KMS-11 (cell line): ENCODE results near the gene PTH1R.

Experiments used
- H2AFZ ChIP-seq: fragments of 200-600 bp; sonication (generic); 2 replicates; pipeline ENCODE4 v1.6.1; 2016; ENCODE audit warnings: antibody characterized with exemption, mixed run types, low read depth
- H3K27ac ChIP-seq: fragments of 200-600 bp; sonication (generic); 2 replicates; pipeline ENCODE4 v1.6.1; 2016; ENCODE audit warnings: mild to moderate bottlenecking, mixed run types
- H3K27me3 ChIP-seq: fragments of 200-600 bp; sonication (generic); 2 replicates; pipeline ENCODE4 v1.6.1; 2017; ENCODE audit warnings: mild to moderate bottlenecking, low read depth, mixed run types, moderate library complexity; ENCODE audit not compliant: insufficient read depth
- H3K36me3 ChIP-seq: fragments of 200-600 bp; sonication (generic); 2 replicates; pipeline ENCODE4 v1.6.1; 2017; ENCODE audit warnings: mild to moderate bottlenecking, mixed run types; ENCODE audit not compliant: insufficient read depth
- H3K4me1 ChIP-seq: fragments of 200-600 bp; sonication (generic); 2 replicates; pipeline ENCODE4 v1.6.1; 2016; ENCODE audit warnings: mild to moderate bottlenecking, low read depth, mixed run types; ENCODE audit not compliant: poor library complexity, severe bottlenecking
- H3K4me2 ChIP-seq: fragments of 200-600 bp; sonication (generic); 2 replicates; pipeline ENCODE4 v1.7.0; 2016; ENCODE audit warnings: mild to moderate bottlenecking, mixed run types
- H3K4me3 ChIP-seq: fragments of 200-600 bp; sonication (generic); IDR thresholded peaks from 2 replicates; pipeline ENCODE4 v1.6.1; 2017; ENCODE audit warnings: low read depth, low read length, mixed read lengths; ENCODE audit not compliant: insufficient read depth
- H3K79me2 ChIP-seq: fragments of 200-600 bp; sonication (generic); 2 replicates; pipeline ENCODE4 v1.6.1; 2016; ENCODE audit warnings: low read depth, mixed run types; ENCODE audit not compliant: insufficient read depth
- H3K9ac ChIP-seq: fragments of 200-600 bp; sonication (generic); 2 replicates; pipeline ENCODE4 v1.6.1; 2016; ENCODE audit warnings: mild to moderate bottlenecking, mixed run types
- H4K20me1 ChIP-seq: fragments of 200-600 bp; sonication (generic); 2 replicates; pipeline ENCODE4 v1.6.1; 2016; ENCODE audit warnings: mild to moderate bottlenecking, mixed run types; ENCODE audit not compliant: insufficient read depth
- TF ChIP-seq, protein P1 (sequence below): fragments of 200-600 bp; sonication (generic); conservative IDR thresholded peaks from 2 replicates; pipeline ENCODE4 v1.6.1; 2017; ENCODE audit warnings: low read depth, mild to moderate bottlenecking, antibody characterized with exemption, low read length, moderate library complexity, mixed read lengths

The PTH1R gene

GRCh38 chr3:46853441-46854415, 23.8 kb upstream of the PTH1R start:
- H3K4me2 ChIP-seq: no peak overlapping the region
- no peaks in the 10 kb centered on the region for H3K4me1 ChIP-seq
- H3K9ac ChIP-seq: no peak overlapping the region
- H3K4me3 ChIP-seq: no peak overlapping the region
- no peaks in the 10 kb centered on the region for H3K36me3 ChIP-seq
- H3K27ac ChIP-seq: no peak overlapping the region
- no peaks in the 10 kb centered on the region for H3K27me3 ChIP-seq
- no peaks in the 10 kb centered on the region for H4K20me1 ChIP-seq
- TF ChIP-seq, protein P1, sequence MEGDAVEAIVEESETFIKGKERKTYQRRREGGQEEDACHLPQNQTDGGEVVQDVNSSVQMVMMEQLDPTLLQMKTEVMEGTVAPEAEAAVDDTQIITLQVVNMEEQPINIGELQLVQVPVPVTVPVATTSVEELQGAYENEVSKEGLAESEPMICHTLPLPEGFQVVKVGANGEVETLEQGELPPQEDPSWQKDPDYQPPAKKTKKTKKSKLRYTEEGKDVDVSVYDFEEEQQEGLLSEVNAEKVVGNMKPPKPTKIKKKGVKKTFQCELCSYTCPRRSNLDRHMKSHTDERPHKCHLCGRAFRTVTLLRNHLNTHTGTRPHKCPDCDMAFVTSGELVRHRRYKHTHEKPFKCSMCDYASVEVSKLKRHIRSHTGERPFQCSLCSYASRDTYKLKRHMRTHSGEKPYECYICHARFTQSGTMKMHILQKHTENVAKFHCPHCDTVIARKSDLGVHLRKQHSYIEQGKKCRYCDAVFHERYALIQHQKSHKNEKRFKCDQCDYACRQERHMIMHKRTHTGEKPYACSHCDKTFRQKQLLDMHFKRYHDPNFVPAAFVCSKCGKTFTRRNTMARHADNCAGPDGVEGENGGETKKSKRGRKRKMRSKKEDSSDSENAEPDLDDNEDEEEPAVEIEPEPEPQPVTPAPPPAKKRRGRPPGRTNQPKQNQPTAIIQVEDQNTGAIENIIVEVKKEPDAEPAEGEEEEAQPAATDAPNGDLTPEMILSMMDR: no peak
- no peak overlapping the region for H2AFZ ChIP-seq
- no peaks in the 10 kb centered on the region for H3K79me2 ChIP-seq

- Histone ChIP-seq H3K9ac (no peak overlapping the region), H3K27ac (no peak overlapping the region), H3K79me2 (no peaks in the 10 kb centered on the region), H3K4me1 (no peaks in the 10 kb centered on the region), H3K27me3 (no peaks in the 10 kb centered on the region), H3K36me3 (no peaks in the 10 kb centered on the region), H3K4me2 (no peak overlapping the region), H2AFZ (no peak overlapping the region), H4K20me1 (no peaks in the 10 kb centered on the region), H3K4me3 (no peak overlapping the region)
- TF ChIP-seq, protein P1: no peak
Observed at GRCh38 chr3:46854555-46854991, 22.9 kb upstream of the PTH1R start.

DNA sequence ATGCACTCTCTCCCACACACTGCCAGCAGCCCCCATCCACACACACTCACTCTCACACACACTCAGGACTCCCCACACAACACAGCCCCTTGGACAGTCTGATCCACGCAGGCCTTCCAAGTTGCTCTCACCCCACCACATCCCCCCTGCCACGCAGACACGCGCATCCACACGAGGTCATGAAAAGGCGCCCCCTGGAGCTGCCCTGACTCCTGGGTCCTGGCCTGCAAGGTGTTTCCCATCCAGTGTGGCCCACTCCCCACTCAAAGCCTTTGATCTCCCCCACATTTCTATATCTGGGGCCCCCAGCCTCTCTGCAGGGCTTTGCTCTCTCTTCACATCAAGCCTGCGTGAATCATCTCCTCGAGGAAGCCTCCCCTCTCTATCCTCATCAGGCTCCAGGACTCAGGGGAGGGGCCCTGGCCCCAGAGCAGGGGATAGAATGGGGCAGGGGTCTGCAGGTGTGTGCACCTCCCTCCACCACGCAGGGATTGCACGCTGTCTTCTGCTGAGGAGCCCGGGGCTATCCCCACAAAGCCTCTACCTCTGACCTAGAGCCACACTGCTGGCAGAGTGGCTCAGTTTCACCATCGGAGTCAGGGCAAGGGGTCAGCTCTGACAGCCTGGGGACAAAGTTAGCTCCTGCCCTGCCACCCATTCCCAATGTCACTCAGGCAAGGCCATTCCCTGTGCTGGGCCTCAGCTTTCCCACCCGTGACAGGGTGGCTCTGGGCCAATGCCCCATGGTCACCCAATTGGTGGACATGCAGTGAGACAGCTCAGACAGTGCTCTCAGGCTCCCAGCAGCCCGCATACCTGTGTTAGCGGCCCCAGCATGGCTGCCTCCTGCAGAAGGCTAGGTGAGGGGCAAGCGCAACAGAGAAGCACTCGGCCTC, 20.7 kb upstream of the PTH1R start:
- Histone ChIP-seq H3K4me1 (no peaks in the 10 kb centered on the region), H2AFZ (no peak overlapping the region), H3K27ac (no peak overlapping the region), H3K79me2 (no peaks in the 10 kb centered on the region), H3K27me3 (no peaks in the 10 kb centered on the region), H3K9ac (no peak overlapping the region), H3K4me2 (no peak overlapping the region), H4K20me1 (no peaks in the 10 kb centered on the region), H3K36me3 (no peaks in the 10 kb centered on the region), H3K4me3 (no peak overlapping the region)
- TF ChIP-seq, protein P1: no peak

GRCh38 chr3:46857485-46858341, 19.8 kb upstream of the PTH1R start:
- TF ChIP-seq, protein P1: no peak

More at GRCh38 chr3:46857485-46858341, 19.8 kb upstream of the PTH1R start:
- H3K4me2 ChIP-seq: no peak overlapping the region
- H3K27me3 ChIP-seq: no peaks in the 10 kb centered on the region
- no peaks in the 10 kb centered on the region for H3K36me3 ChIP-seq
- H3K79me2 ChIP-seq: no peaks in the 10 kb centered on the region
- H3K9ac ChIP-seq: no peak overlapping the region
- no peak overlapping the region for H3K4me3 ChIP-seq
- no peak overlapping the region for H2AFZ ChIP-seq
- H3K27ac ChIP-seq: no peak overlapping the region
- H4K20me1 ChIP-seq: no peaks in the 10 kb centered on the region
- H3K4me1 ChIP-seq: no peaks in the 10 kb centered on the region
